Liver (tissue), 9 donors: Measurements from ENCODE around the gene MAP4K3. TPM values are rescaled to one million over a fixed set of nuclear protein-coding genes. Genes with fewer than 3 reads are reported as not detected.

ENCODE experiments used
- DNase-seq: peaks from one replicate; pipeline ENCODE4 v3.0.0-alpha.2; 2017; ENCODE audit warnings: low spot score
- H3K27ac ChIP-seq, 2 donors: one replicate each; pipeline ENCODE4 v1.7.0; 2013; ENCODE audit warnings: inconsistent platforms in 2 of 2, low read length in 2 of 2, control low read depth in 1 of 2, low read depth in 1 of 2, mild to moderate bottlenecking in 1 of 2
- H3K27me3 ChIP-seq, 4 donors: one replicate each; pipeline versions ENCODE4 v1.6.1 to v1.7.0; 2013; ENCODE audit warnings: low read length in 3 of 4, inconsistent platforms in 1 of 4, mild to moderate bottlenecking in 1 of 4, moderate library complexity in 1 of 4; ENCODE audit not compliant: control insufficient read depth in 4 of 4, insufficient read depth in 4 of 4
- H3K36me3 ChIP-seq, 4 donors: one replicate each; pipeline versions ENCODE4 v1.6.1 to v1.7.0; 2013; ENCODE audit warnings: low read length in 3 of 4, mild to moderate bottlenecking in 3 of 4, low read depth in 1 of 4, moderate library complexity in 1 of 4; ENCODE audit not compliant: control insufficient read depth in 4 of 4, insufficient read depth in 3 of 4
- H3K4me1 ChIP-seq, 4 donors: one replicate each; pipeline versions ENCODE4 v1.6.1 to v1.7.0; 2013; ENCODE audit warnings: low read length in 3 of 4, mild to moderate bottlenecking in 3 of 4, moderate library complexity in 1 of 4; ENCODE audit not compliant: control insufficient read depth in 4 of 4, insufficient read depth in 4 of 4
- H3K4me3 ChIP-seq, 3 donors: one replicate each; pipeline versions ENCODE4 v1.6.1 to v1.7.0; 2013; ENCODE audit warnings: low read length in 3 of 3, control low read depth in 1 of 3, low read depth in 1 of 3, mild to moderate bottlenecking in 1 of 3
- H3K9ac ChIP-seq, 2 donors: one replicate each; pipeline ENCODE4 v1.7.0; 2013; ENCODE audit warnings: low read length in 2 of 2, mild to moderate bottlenecking in 2 of 2, moderate library complexity in 2 of 2, control low read depth in 1 of 2, low read depth in 1 of 2
- H3K9me3 ChIP-seq, 4 donors: one replicate each; pipeline versions ENCODE4 v1.6.1 to v1.7.0; 2013; ENCODE audit warnings: low read length in 3 of 4; ENCODE audit not compliant: control insufficient read depth in 4 of 4
- ATF3 ChIP-seq: IDR thresholded peaks from 2 replicates; pipeline ENCODE4 v1.6.1; 2016; ENCODE audit warnings: antibody characterized with exemption
- CTCF ChIP-seq: fragments of 150-350 bp; IDR thresholded peaks from 2 replicates; pipeline ENCODE4 v1.5.1; 2017; ENCODE audit warnings: improper control_type of control experiment, low read depth, low read length; ENCODE audit not compliant: missing input control
- EGR1 ChIP-seq, 2 donors: IDR thresholded peaks; 2 replicates each; pipeline ENCODE4 v1.6.1; 2016 to 2018; ENCODE audit warnings: antibody characterized with exemption in 2 of 2, low read depth in 2 of 2
- FOXA1 ChIP-seq: IDR thresholded peaks from 2 replicates; pipeline ENCODE4 v1.6.1; 2016; ENCODE audit warnings: antibody characterized with exemption
- GABPA ChIP-seq, 2 donors: IDR thresholded peaks in 1 of 2; conservative IDR thresholded peaks in 1 of 2; 2 replicates each; pipeline ENCODE4 v1.6.1; 2016; ENCODE audit warnings: antibody characterized with exemption in 2 of 2, mild to moderate bottlenecking in 1 of 2, moderate library complexity in 1 of 2
- HNF4A ChIP-seq, 2 donors: conservative IDR thresholded peaks; 2 replicates each; pipeline ENCODE4 v1.6.1; 2016; ENCODE audit warnings: antibody characterized with exemption in 2 of 2, mild to moderate bottlenecking in 2 of 2
- HNF4G ChIP-seq: IDR thresholded peaks from 2 replicates; pipeline ENCODE4 v1.6.1; 2016; ENCODE audit warnings: antibody characterized with exemption
- JUND ChIP-seq, 2 donors: IDR thresholded peaks; 2 replicates each; pipeline ENCODE4 v1.6.1; 2016; ENCODE audit warnings: antibody characterized with exemption in 2 of 2
- MAX ChIP-seq: IDR thresholded peaks from 2 replicates; pipeline ENCODE4 v1.6.1; 2016; ENCODE audit warnings: antibody characterized with exemption
- NR2F2 ChIP-seq: IDR thresholded peaks from 2 replicates; pipeline ENCODE4 v1.6.1; 2016; ENCODE audit warnings: antibody characterized with exemption
- RAD21 ChIP-seq, 2 donors: IDR thresholded peaks; 2 replicates each; pipeline ENCODE4 v1.6.1; 2016; ENCODE audit warnings: antibody characterized with exemption in 2 of 2, mild to moderate bottlenecking in 2 of 2
- REST ChIP-seq: IDR thresholded peaks from 2 replicates; pipeline ENCODE4 v1.6.1; 2016; ENCODE audit warnings: antibody characterized with exemption, mild to moderate bottlenecking
- RXRA ChIP-seq, 2 donors: IDR thresholded peaks; 2 replicates each; pipeline ENCODE4 v1.6.1; 2017 to 2018; ENCODE audit warnings: antibody characterized with exemption in 2 of 2, mild to moderate bottlenecking in 1 of 2
- SP1 ChIP-seq: IDR thresholded peaks from 2 replicates; pipeline ENCODE4 v1.6.1; 2018; ENCODE audit warnings: antibody characterized with exemption, mild to moderate bottlenecking
- TAF1 ChIP-seq: conservative IDR thresholded peaks from 2 replicates; pipeline ENCODE4 v1.6.1; 2016; ENCODE audit warnings: antibody characterized with exemption, mild to moderate bottlenecking
- YY1 ChIP-seq: IDR thresholded peaks from 2 replicates; pipeline ENCODE4 v1.6.1; 2016; ENCODE audit warnings: antibody characterized with exemption, mild to moderate bottlenecking
- ZBTB33 ChIP-seq: IDR thresholded peaks from 2 replicates; pipeline ENCODE4 v1.6.1; 2016; ENCODE audit warnings: antibody characterized with exemption
- WGBS: extraction: QIAGEN DNeasy Blood & Tissue Kit; methylation state at CpG from one replicate; pipeline ENCODE4 v1.1.7; 2013; 5-methylcytosine and 5-hydroxymethylcytosine counted together
- polyA plus RNA-seq, 2 donors: library from polyadenylated mRNA; stranded (reverse) in 1 of 2; unstranded in 1 of 2; fragments of 200-250 nt in 1 of 2; fragments of >200 nt in 1 of 2; fragmentation: Nextera tagmentation in 1 of 2; extraction: Ambion mirVana in 1 of 2; gene quantifications; one replicate each; pipeline versions ENCODE4 v1.2.1 to v1.2.3, GENCODE V29; 2013 to 2015
- total RNA-seq, 2 donors: library from RNA; depleted of rRNA; stranded (reverse); fragments of >200 nt; gene quantifications; one replicate each; pipeline ENCODE4 v1.2.3, GENCODE V29; 2014
- donor health status: healthy.
- donor health status: healthy.
- donor health status: healthy.
- donor health status: healthy.
- donor health status: healthy.

Gene MAP4K3
- total and polyA plus RNA-seq, 4 donors = 6.2 to 23.8 (median 10.9) TPM

GRCh38 chr2:39447266-39448168 is 10.4 kb upstream of the MAP4K3 start:
- Histone ChIP-seq H3K9ac (no peak overlapping the region), H3K27me3 (no peaks in the 10 kb centered on the region), H3K9me3 (no peaks in the 10 kb centered on the region), H3K36me3 (peaks cover 0 to 9% (median 1%) of the 10 kb centered on the region in 4 donors), H3K27ac (no peak overlapping the region), H3K4me3 (no peak overlapping the region), H3K4me1 (no peaks in the 10 kb centered on the region)
- 98% methylated on average over 6 of the region's 6 CpGs for WGBS
- no peak for TF ChIP-seq EGR1 (IDR thresholded peaks at IDR 0.05; ENCODE audit: low read depth in 2 of 2)
- no peak for TF ChIP-seq YY1
- TF ChIP-seq HNF4A (conservative IDR thresholded peaks at IDR 0.05) = no peak
- TF ChIP-seq RAD21 (IDR thresholded peaks at IDR 0.05) = no peak
- TF ChIP-seq FOXA1 = no peak
- no peak for TF ChIP-seq JUND (IDR thresholded peaks at IDR 0.05)
- TF ChIP-seq ZBTB33 = no peak
- TF ChIP-seq GABPA (IDR thresholded peaks at IDR 0.05 in 1 of 2, conservative IDR thresholded peaks at IDR 0.05 in 1 of 2) = no peak
- TF ChIP-seq CTCF = no peak
- TF ChIP-seq SP1 = no peak
- TF ChIP-seq REST = no peak
- TF ChIP-seq RXRA (IDR thresholded peaks at IDR 0.05) = no peak
- TF ChIP-seq HNF4G = no peak
- TF ChIP-seq TAF1 = no peak
- TF ChIP-seq NR2F2 = no peak
- TF ChIP-seq MAX = no peak
- no peak for TF ChIP-seq ATF3
- no peak for DNase-seq
